Midbrain (tissue), 1 donor: Measurements from ENCODE around the gene CCL16.
"Not testable (repeated sequence)": the region's sequence is repeated elsewhere in the genome, so short reads cannot be mapped to it uniquely, and the experiment has no call there.

ENCODE experiments used
- DNase-seq: peaks from one replicate; lab custom pipeline; 2025; lab: John Stamatoyannopoulos, UW

The CCL16 gene

GRCh38 chr17:35981246-35981645, at the start of gene CCL16:
CCL16 (minus strand) TSS chr17:35981497; CDS start chr17:35981420, 77 bp downstream.
- no peak for DNase-seq

- DNase-seq = no peak
Observed at GRCh38 chr17:36030956-36031355, 49.7 kb upstream of the CCL16 start.

GRCh38 chr17:36027761-36028160, 46.5 kb upstream of the CCL16 start:
- DNase-seq = no peak

GRCh38 chr17:36024106-36024869, 43.0 kb upstream of the CCL16 start:
- no peak for DNase-seq

GRCh38 chr17:36019423-36019822, 38.1 kb upstream of the CCL16 start:
- DNase-seq = no peak

- no peak for DNase-seq
Observed at GRCh38 chr17:36017799-36018198, 36.5 kb upstream of the CCL16 start, which contains the start of gene CCL23. CCL23 (minus strand) TSS chr17:36017972; CDS start chr17:36017897, 75 bp downstream.

- no peak for DNase-seq
Observed at GRCh38 chr17:36016555-36016954, 35.3 kb upstream of the CCL16 start.

GRCh38 chr17:36015895-36016294, 34.6 kb upstream of the CCL16 start:
- not testable (repeated sequence) for DNase-seq

GRCh38 chr17:36014946-36015345, 33.6 kb upstream of the CCL16 start:
- no peak for DNase-seq

GRCh38 chr17:36011201-36011600, 29.9 kb upstream of the CCL16 start:
- DNase-seq = no peak

- no peak for DNase-seq
Observed at GRCh38 chr17:36008998-36009665, 27.8 kb upstream of the CCL16 start.

- DNase-seq = no peak
Observed at GRCh38 chr17:36004594-36005108, 23.4 kb upstream of the CCL16 start.

- no peak for DNase-seq
Observed at GRCh38 chr17:36002631-36003030, 21.3 kb upstream of the CCL16 start.

- DNase-seq = no peak
Observed at GRCh38 chr17:36001862-36002603, 20.7 kb upstream of the CCL16 start.

- no peak for DNase-seq
Observed at GRCh38 chr17:36001110-36001771, 19.9 kb upstream of the CCL16 start, which contains the start of gene CCL15. CCL15 (minus strand) TSS chr17:36001553; CDS start chr17:36001492, 61 bp downstream.

GRCh38 chr17:36000732-36001109, 19.4 kb upstream of the CCL16 start:
- DNase-seq = no peak

GRCh38 chr17:35998756-35999155, 17.5 kb upstream of the CCL16 start:
- DNase-seq = no peak

GRCh38 chr17:35998018-35998545, 16.8 kb upstream of the CCL16 start:
- DNase-seq = no peak

- DNase-seq = not testable (repeated sequence)
Observed at GRCh38 chr17:35995346-35995745, 14.0 kb upstream of the CCL16 start.

- DNase-seq = no peak
Observed at GRCh38 chr17:35991075-35991474, 9.8 kb upstream of the CCL16 start.

- no peak for DNase-seq
Observed at GRCh38 chr17:35988164-35988563, 6.9 kb upstream of the CCL16 start.

GRCh38 chr17:35986643-35987042, 5.3 kb upstream of the CCL16 start, which contains the start of gene CCL14:
CCL14 (minus strand) TSS chr17:35986729; CDS start chr17:35986649, 80 bp downstream.
- DNase-seq = no peak
